Loucy (cell line): Measurements from ENCODE around the gene PLPP1.
A peak's percentile ranks its signal among the peaks of the same experiment; 100 is the strongest.

Experiments
- H2AFZ ChIP-seq: fragments of 200-600 bp; sonication (generic); 2 replicates; pipeline ENCODE4 v1.6.0; 2016; ENCODE audit warnings: antibody characterized with exemption, mild to moderate bottlenecking, low read length, moderate library complexity
- H3F3A ChIP-seq: fragments of 200-600 bp; 2 replicates; pipeline ENCODE4 v1.6.0; 2016; ENCODE audit warnings: antibody characterized with exemption, low read depth, mild to moderate bottlenecking
- H3K27me3 ChIP-seq: fragments of 200-600 bp; sonication (generic); 2 replicates; pipeline ENCODE4 v1.6.1; 2014; ENCODE audit warnings: low read length, mild to moderate bottlenecking; ENCODE audit not compliant: insufficient read depth, poor library complexity, severe bottlenecking
- H3K36me3 ChIP-seq: fragments of 200-600 bp; sonication (generic); 2 replicates; pipeline ENCODE4 v1.6.1; 2016; ENCODE audit warnings: low read length; ENCODE audit not compliant: insufficient read depth
- H3K4me1 ChIP-seq: fragments of 200-600 bp; sonication (generic); 2 replicates; pipeline ENCODE4 v1.5.1; 2014; ENCODE audit warnings: low read length, mild to moderate bottlenecking; ENCODE audit not compliant: insufficient read depth, poor library complexity, severe bottlenecking
- H3K4me2 ChIP-seq: fragments of 200-600 bp; sonication (generic); 2 replicates; pipeline ENCODE4 v1.6.0; 2014; ENCODE audit warnings: antibody characterized with exemption, low read length, low read depth, mild to moderate bottlenecking; ENCODE audit not compliant: poor library complexity, severe bottlenecking
- H3K4me3 ChIP-seq: fragments of 200-600 bp; sonication (generic); 2 replicates; pipeline ENCODE4 v1.5.1; 2014; ENCODE audit warnings: low read length, mild to moderate bottlenecking, mixed read lengths; ENCODE audit not compliant: poor library complexity, severe bottlenecking
- H3K79me2 ChIP-seq: fragments of 200-600 bp; sonication (generic); 2 replicates; pipeline ENCODE4 v1.6.1; 2014; ENCODE audit warnings: low read length; ENCODE audit not compliant: insufficient read depth
- H3K9ac ChIP-seq: fragments of 200-600 bp; sonication (generic); 2 replicates; pipeline ENCODE4 v1.6.0; 2014; ENCODE audit warnings: mild to moderate bottlenecking, low read depth, low read length, moderate library complexity; ENCODE audit not compliant: poor library complexity, severe bottlenecking
- H3K9me2 ChIP-seq: fragments of 200-600 bp; sonication (generic); replicated peaks from 2 replicates; pipeline ENCODE4 v1.6.1; 2016; ENCODE audit warnings: low read depth, low read length, mixed read lengths
- H3K9me3 ChIP-seq: fragments of 200-600 bp; sonication (generic); 2 replicates; pipeline ENCODE4 v1.6.1; 2014; ENCODE audit warnings: mild to moderate bottlenecking, antibody characterized with exemption, low read length, low read depth; ENCODE audit not compliant: insufficient read depth
- H4K20me1 ChIP-seq: fragments of 200-600 bp; sonication (generic); 2 replicates; pipeline ENCODE4 v1.6.0; 2014; ENCODE audit warnings: antibody characterized with exemption, low read length, mild to moderate bottlenecking; ENCODE audit not compliant: insufficient read depth, poor library complexity, severe bottlenecking
- CTCF ChIP-seq: fragments of 200-600 bp; sonication (generic); conservative IDR thresholded peaks from 2 replicates; pipeline ENCODE4 v1.5.1; 2014; ENCODE audit warnings: mild to moderate bottlenecking, antibody characterized with exemption, low read length
- EZH2phosphoT487 ChIP-seq: fragments of 200-600 bp; IDR thresholded peaks from 2 replicates; pipeline ENCODE4 v1.6.1; 2018; ENCODE audit warnings: antibody characterized with exemption, mild to moderate bottlenecking, moderate library complexity, borderline replicate concordance

PLPP1 gene

GRCh38 chr5:55534436-55535198 is at the start of gene PLPP1:
Gene PLPP1 (minus strand): TSS chr5:55534964. CDS start chr5:55534629, 335 bp downstream.
- Histone ChIP-seq H3F3A (no peaks in the 10 kb centered on the region), H4K20me1 (no peaks in the 10 kb centered on the region), H3K4me3 (peak within 1 kb of the TSS; percentile 78), H3K36me3 (no peaks in the 10 kb centered on the region), H3K4me2 (peak within 1 kb of the TSS; percentile 92), H3K79me2 (peaks cover 27% of the 10 kb centered on the region), H3K9ac (peak within 1 kb of the TSS; percentile 76), H3K9me2 (no peaks in the 10 kb centered on the region), H3K4me1 (peaks cover 27% of the 10 kb centered on the region), H3K27me3 (no peaks in the 10 kb centered on the region), H3K9me3 (no peaks in the 10 kb centered on the region), H2AFZ (peak within 1 kb of the TSS; percentile 97)
- TF ChIP-seq CTCF: no peak

- H3K9me2 ChIP-seq: no peaks in the 10 kb centered on the region
- peaks cover 4% of the 10 kb centered on the region for H3K4me1 ChIP-seq
- TF ChIP-seq CTCF (no peak), EZH2phosphoT487 (no peak)
- no peaks in the 10 kb centered on the region for H3K9me3 ChIP-seq
- no peak overlapping the region for H3K9ac ChIP-seq
- H3K36me3 ChIP-seq: no peaks in the 10 kb centered on the region
- H3K27me3 ChIP-seq: no peaks in the 10 kb centered on the region
- no peak overlapping the region for H3K4me3 ChIP-seq
- H4K20me1 ChIP-seq: no peaks in the 10 kb centered on the region
- H2AFZ ChIP-seq: no peak overlapping the region
- H3K79me2 ChIP-seq: no peaks in the 10 kb centered on the region
- no peak overlapping the region for H3K4me2 ChIP-seq
- no peaks in the 10 kb centered on the region for H3F3A ChIP-seq
Observed at GRCh38 chr5:55583578-55583977, 48.8 kb upstream of the PLPP1 start.

GRCh38 chr5:55582256-55582655 is 47.5 kb upstream of the PLPP1 start:
- Histone ChIP-seq H3F3A (no peaks in the 10 kb centered on the region), H2AFZ (0 out of 2 replicates have a peak overlapping the region, but pooled peaks have one; percentile 22), H3K79me2 (no peaks in the 10 kb centered on the region), H3K9ac (no peak overlapping the region), H3K27me3 (no peaks in the 10 kb centered on the region), H3K4me2 (no peak overlapping the region), H3K36me3 (no peaks in the 10 kb centered on the region), H3K9me3 (no peaks in the 10 kb centered on the region), H3K4me3 (no peak overlapping the region), H3K9me2 (no peaks in the 10 kb centered on the region), H4K20me1 (no peaks in the 10 kb centered on the region), H3K4me1 (peaks cover 4% of the 10 kb centered on the region)
- TF ChIP-seq EZH2phosphoT487 (no peak), CTCF (no peak)
